Tibial nerve (tissue), 4 donors: ENCODE data around the gene PSMB8.

Experiments
- EP300 ChIP-seq, 2 donors: sonication (generic); formaldehyde crosslinking; IDR thresholded peaks; one replicate each; pipeline ENCODE4 v1.6.1; 2017; ENCODE audit warnings: antibody characterized with exemption in 2 of 2, mild to moderate bottlenecking in 1 of 2
- POLR2A ChIP-seq, 2 donors: fragments of 450-650 bp; IDR thresholded peaks; one replicate each; pipeline ENCODE4 v1.6.1; 2017; ENCODE audit warnings: antibody characterized with exemption in 2 of 2, mild to moderate bottlenecking in 2 of 2, moderate library complexity in 2 of 2
- TF ChIP-seq, protein P1 (sequence below), 5 experiments: fragments of 200-600 bp in 3 of 5; fragments of 450-650 bp in 2 of 5; sonication (generic) in 3 of 5; IDR thresholded peaks; one replicate each; pipeline ENCODE4 v1.5.1; 2016 to 2019; ENCODE audit warnings: antibody characterized with exemption in 5 of 5, mild to moderate bottlenecking in 3 of 5, moderate library complexity in 2 of 5

DNA sequence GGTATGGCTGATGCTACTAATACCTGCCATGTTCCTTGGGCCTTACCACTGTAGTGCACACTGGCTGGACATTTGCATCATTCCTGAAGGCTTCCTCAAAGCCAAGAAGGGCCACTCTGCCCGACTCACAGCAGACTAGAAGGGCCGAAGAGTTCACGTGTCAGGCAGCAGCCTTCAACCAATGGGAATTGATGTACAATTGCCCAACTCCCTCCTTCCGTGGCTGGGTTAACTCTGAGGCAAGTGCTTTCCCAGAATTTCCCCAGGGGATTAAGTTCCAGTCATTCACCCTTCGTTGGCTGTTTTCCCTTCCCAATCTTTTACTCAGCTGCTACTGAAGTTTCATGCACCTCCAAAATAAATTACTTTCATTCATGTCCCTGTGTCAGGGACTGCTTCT lies 39.9 kb upstream of the PSMB8 start:
- no peak for TF ChIP-seq POLR2A (IDR thresholded peaks at IDR 0.05)
- TF ChIP-seq, protein P1, sequence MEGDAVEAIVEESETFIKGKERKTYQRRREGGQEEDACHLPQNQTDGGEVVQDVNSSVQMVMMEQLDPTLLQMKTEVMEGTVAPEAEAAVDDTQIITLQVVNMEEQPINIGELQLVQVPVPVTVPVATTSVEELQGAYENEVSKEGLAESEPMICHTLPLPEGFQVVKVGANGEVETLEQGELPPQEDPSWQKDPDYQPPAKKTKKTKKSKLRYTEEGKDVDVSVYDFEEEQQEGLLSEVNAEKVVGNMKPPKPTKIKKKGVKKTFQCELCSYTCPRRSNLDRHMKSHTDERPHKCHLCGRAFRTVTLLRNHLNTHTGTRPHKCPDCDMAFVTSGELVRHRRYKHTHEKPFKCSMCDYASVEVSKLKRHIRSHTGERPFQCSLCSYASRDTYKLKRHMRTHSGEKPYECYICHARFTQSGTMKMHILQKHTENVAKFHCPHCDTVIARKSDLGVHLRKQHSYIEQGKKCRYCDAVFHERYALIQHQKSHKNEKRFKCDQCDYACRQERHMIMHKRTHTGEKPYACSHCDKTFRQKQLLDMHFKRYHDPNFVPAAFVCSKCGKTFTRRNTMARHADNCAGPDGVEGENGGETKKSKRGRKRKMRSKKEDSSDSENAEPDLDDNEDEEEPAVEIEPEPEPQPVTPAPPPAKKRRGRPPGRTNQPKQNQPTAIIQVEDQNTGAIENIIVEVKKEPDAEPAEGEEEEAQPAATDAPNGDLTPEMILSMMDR (IDR thresholded peaks at IDR 0.05) = no peak
- peak in 1 of 2 donors; percentile 61 for TF ChIP-seq EP300 (IDR thresholded peaks at IDR 0.05)
